ENCODE results near the gene CX3CL1. TPM values are rescaled to one million over a fixed set of nuclear protein-coding genes. Genes with fewer than 3 reads are reported as not detected.

CX3CL1 gene
- total and polyA plus RNA-seq, 2 of the 13 experiments (the other 11 are each of a cell fraction or from before 2014, with no cell fraction given): 57.3 to 60.8 TPM

- Histone ChIP-seq H2AFZ (ENCODE audit: low read length) (no peak overlapping the region), H3K36me3 (replicated peaks in 1 of 2; ENCODE audit: control insufficient read depth in 1 of 2, insufficient read depth in 2 of 2, low read length in 2 of 2) (no peaks in the 10 kb centered on the region), H3K9me3 (ENCODE audit: low read length) (no peaks in the 10 kb centered on the region), H3K27me3 (ENCODE audit: control insufficient read depth in 1 of 2, insufficient read depth in 2 of 2, low read length in 2 of 2) (peaks cover 10 to 55% of the 10 kb centered on the region in 2 experiments; a peak in 4 of 5 replicates), H3K79me2 (ENCODE audit: insufficient read depth, low read length) (no peaks in the 10 kb centered on the region), H3K4me1 (ENCODE audit: insufficient read depth, low read length) (peaks cover 28% of the 10 kb centered on the region), H3K4me2 (ENCODE audit: low read depth, low read length) (no peak overlapping the region), H4K20me1 (ENCODE audit: insufficient read depth, low read length) (no peaks in the 10 kb centered on the region), H3K9ac (ENCODE audit: insufficient read depth, low read depth, low read length) (no peak overlapping the region), H3K27ac (ENCODE audit: extremely low read length, insufficient read depth, low read length) (no peak overlapping the region), H3K4me3 (replicated peaks in 1 of 3; ENCODE audit: insufficient read depth in 1 of 3, low read depth in 2 of 3, low read length in 3 of 3) (no peak overlapping the region)
- in situ Hi-C loops (cut with HindIII; ENCODE audit: extremely low pct_ligation_motif_present, low pct_unique_long_range_greater_than_20kb) (no loop called here), intact Hi-C loops (cut with micrococcal nuclease; ENCODE audit: unreplicated experiment) (loop anchor here (10.0 kb wide), 1 partner anchor 327 kb away; no protein-coding TSS in a partner anchor)
- ATAC-seq (no peak), DNase-seq (ENCODE audit: low spot score) (no peak), FAIRE-seq (no peak)
- TF ChIP-seq ZBTB7A (CRISPR knock-in tag; IDR thresholded peaks at IDR 0.05): no peak
- no peak for TF ChIP-seq TCF7 (IDR thresholded peaks at IDR 0.05; ENCODE audit: low read depth)
- 0 out of 2 replicates have a peak, but pooled peaks have one; percentile 27 for TF ChIP-seq CTCF (CRISPR knock-in tag; IDR thresholded peaks at IDR 0.05)
- no peak for TF ChIP-seq ZFP36L2 (CRISPR knock-in tag; IDR thresholded peaks at IDR 0.05)
- ChIA-PET POLR2A (interaction anchor here (2.2 kb wide), 1 partner anchor 39 kb away, joined by 7 read pairs; the partner anchor contains the start of gene CX3CL1), CTCF (ENCODE audit: low intra/inter-chr PET ratio, low total read pairs) (interaction anchor here (1.3 kb wide), 1 partner anchor 107 kb away, joined by 3 read pairs; no protein-coding TSS in a partner anchor)
- no TSS peak for BruUV-seq (replicated peaks)
- 22% methylated on average over 6 of the region's 12 CpGs for WGBS (ENCODE audit: low lambda C conversion rate)
Measured at GRCh38 chr16:57411362-57411976, 39.2 kb downstream of the CX3CL1 start.

- H3K9me3 ChIP-seq (ENCODE audit: low read length): no peaks in the 10 kb centered on the region
- no peak overlapping the region for H3K4me3 ChIP-seq (replicated peaks in 1 of 3; ENCODE audit: insufficient read depth in 1 of 3, low read depth in 2 of 3, low read length in 3 of 3)
- H4K20me1 ChIP-seq (ENCODE audit: insufficient read depth, low read length): no peaks in the 10 kb centered on the region
- H3K27me3 ChIP-seq (ENCODE audit: control insufficient read depth in 1 of 2, insufficient read depth in 2 of 2, low read length in 2 of 2): peaks cover 10 to 55% of the 10 kb centered on the region in 2 experiments; a peak in 4 of 5 replicates
- intact Hi-C loops (cut with micrococcal nuclease; ENCODE audit: unreplicated experiment) (loop anchor here (10.0 kb wide), 1 partner anchor 328 kb away; no protein-coding TSS in a partner anchor), in situ Hi-C loops (cut with HindIII; ENCODE audit: extremely low pct_ligation_motif_present, low pct_unique_long_range_greater_than_20kb) (no loop called here)
- no peak overlapping the region for H3K27ac ChIP-seq (ENCODE audit: extremely low read length, insufficient read depth, low read length)
- H2AFZ ChIP-seq (ENCODE audit: low read length): no peak overlapping the region
- H3K36me3 ChIP-seq (replicated peaks in 1 of 2; ENCODE audit: control insufficient read depth in 1 of 2, insufficient read depth in 2 of 2, low read length in 2 of 2): no peaks in the 10 kb centered on the region
- CTCF ChIA-PET (ENCODE audit: low intra/inter-chr PET ratio, low total read pairs): no interaction called here
- ATAC-seq (no peak), FAIRE-seq (no peak), DNase-seq (ENCODE audit: low spot score) (no peak)
- BruUV-seq (replicated peaks): no TSS peak
- no peaks in the 10 kb centered on the region for H3K79me2 ChIP-seq (ENCODE audit: insufficient read depth, low read length)
- H3K4me2 ChIP-seq (ENCODE audit: low read depth, low read length): no peak overlapping the region
- H3K4me1 ChIP-seq (ENCODE audit: insufficient read depth, low read length): peaks cover 39% of the 10 kb centered on the region
- POLR2A ChIA-PET: interaction anchor here (0.6 to 2.2 kb wide), 2 partner anchors 40 to 109 kb away, joined by 4 to 7 read pairs; partner anchors contain the start of gene CX3CL1
- no peak for TF ChIP-seq ZNF230 (CRISPR knock-in tag; IDR thresholded peaks at IDR 0.05)
- 45% methylated on average over 4 of the region's 9 CpGs for WGBS (ENCODE audit: low lambda C conversion rate)
- H3K9ac ChIP-seq (ENCODE audit: insufficient read depth, low read depth, low read length): no peak overlapping the region
Measured at GRCh38 chr16:57412584-57412983, 40.3 kb downstream of the CX3CL1 start.

All from HepG2 (cell line).